Islet precursor cell (in vitro differentiated cells): Measurements from ENCODE around the gene PRIM2.
A peak's percentile ranks its signal among the peaks of the same experiment; 100 is the strongest.
"Not testable (repeated sequence)": the region's sequence is repeated elsewhere in the genome, so short reads cannot be mapped to it uniquely, and the experiment has no call there.

Experiments used
- DNase-seq: peaks from one replicate; pipeline ENCODE4 v3.0.0-alpha.2; 2018

PRIM2 gene

DNA sequence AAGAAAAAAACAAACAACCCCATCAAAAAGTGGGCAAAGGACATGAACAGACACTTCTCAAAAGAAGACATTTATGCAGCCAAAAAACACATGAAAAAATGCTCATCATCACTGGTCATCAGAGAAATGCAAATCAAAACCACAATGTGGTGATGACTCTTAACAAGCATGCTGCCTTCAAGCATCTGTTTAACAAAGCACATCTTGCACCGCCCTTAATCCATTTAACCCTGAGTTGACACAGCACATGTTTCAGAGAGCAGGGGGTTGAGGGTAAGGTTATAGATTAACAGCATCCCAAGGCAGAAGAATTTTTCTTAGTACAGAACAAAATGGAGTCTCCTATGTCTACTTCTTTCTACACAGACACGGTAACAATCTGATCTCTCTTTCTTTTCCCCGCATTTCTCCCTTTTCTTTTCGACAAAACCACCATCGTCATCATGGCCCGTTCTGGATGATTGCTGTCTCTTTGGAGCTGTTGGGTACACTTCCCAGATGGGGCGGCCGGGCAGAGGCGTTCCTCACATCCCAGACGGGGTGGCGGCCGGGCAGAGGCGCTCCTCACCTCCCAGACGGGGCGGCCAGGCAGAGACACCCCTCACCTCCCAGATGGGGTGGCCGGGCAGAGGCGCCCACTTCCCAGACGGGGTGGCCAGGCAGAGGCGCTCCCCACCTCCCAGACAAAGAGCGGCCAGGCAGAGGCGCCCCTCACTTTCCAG is 7.2 kb upstream of the PRIM2 start:
- DNase-seq = not testable (repeated sequence)

DNA sequence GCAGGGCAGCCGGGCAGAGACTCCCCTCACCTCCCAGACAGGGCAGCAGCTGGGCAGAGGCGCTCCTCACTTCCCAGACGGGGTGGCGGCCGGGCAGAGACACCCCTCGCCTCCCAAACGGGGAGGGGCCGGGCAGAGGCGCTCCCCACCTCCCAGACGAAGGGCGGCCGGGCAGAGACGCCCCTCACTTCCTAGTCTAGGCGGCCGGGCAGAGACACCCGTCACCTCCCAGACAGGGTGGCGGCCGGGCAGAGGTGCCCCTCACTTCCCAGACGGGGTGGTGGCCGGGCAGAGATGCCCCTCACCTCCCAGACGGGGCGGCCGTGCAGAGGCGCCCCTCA is 6.6 kb upstream of the PRIM2 start:
- no peak for DNase-seq

DNA sequence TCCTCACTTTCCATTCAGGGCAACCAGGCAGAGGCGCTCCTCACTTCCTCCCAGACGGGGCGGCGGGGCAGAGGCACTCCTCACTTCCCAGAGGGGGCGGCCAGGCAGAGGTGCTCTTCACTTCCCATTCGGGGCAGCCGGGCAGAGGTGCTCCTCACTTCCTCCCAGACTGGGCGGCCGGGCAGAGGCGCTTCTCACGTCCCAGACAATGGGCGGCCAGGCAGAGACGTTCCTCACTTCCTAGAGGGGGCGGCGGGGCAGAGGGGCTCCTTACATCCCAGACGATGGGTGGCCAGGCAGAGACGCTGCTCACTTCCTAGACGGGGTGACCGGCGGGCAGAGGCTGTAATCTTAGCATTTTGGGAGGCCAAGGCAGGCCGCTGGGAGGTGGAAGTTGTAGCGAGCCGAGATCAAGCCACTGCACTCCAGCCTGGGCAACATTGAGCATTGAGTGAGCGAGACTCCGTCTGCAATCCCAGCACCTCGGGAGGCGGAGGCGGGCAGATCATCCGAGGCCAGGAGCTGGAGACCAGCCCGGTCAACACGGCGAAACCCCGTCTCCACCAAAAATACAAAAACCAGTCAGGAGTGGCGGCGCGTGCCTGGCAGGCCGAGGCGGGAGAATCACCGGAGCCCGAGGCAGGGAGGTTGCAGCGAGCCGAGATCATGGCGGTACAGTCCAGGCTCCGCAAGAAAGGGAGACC is 6.0 kb upstream of the PRIM2 start:
- not testable (repeated sequence) for DNase-seq

DNA sequence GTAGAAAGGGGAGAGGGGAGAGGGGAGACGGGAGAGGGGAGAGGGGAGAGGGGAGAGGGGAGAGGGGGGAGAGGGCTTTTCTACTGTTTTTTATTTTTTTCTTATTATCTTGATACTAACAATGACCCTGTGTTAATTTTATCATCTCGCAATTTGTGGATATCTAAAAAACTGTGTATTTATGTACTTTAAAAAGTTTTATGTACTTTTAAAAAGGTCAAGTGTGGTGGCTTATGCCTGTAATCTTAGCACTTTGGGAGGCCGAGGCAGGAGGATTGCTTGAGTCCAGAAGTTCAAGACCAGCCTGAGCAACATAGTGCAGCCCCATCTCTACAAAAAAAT is 5.5 kb upstream of the PRIM2 start:
- no peak for DNase-seq

DNA sequence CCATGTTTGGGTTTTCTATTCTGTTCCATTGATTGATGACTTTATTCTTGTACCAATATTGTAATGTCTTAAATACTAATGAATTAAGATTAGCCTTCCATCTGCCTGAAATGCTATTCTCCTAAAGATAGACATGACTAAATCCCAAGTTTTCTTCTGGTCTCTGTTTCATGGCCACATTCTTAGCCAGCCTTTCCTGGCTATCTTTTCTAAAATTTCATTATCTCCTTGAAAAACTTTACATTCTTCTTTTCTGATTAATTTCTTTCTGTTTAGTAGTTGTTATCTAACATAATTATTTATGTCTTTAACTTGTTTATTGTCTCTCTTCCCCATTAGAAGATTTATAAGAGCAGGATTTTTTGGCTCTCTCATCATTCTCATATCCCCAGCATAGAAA is 4.4 kb upstream of the PRIM2 start:
- no peak for DNase-seq

DNA sequence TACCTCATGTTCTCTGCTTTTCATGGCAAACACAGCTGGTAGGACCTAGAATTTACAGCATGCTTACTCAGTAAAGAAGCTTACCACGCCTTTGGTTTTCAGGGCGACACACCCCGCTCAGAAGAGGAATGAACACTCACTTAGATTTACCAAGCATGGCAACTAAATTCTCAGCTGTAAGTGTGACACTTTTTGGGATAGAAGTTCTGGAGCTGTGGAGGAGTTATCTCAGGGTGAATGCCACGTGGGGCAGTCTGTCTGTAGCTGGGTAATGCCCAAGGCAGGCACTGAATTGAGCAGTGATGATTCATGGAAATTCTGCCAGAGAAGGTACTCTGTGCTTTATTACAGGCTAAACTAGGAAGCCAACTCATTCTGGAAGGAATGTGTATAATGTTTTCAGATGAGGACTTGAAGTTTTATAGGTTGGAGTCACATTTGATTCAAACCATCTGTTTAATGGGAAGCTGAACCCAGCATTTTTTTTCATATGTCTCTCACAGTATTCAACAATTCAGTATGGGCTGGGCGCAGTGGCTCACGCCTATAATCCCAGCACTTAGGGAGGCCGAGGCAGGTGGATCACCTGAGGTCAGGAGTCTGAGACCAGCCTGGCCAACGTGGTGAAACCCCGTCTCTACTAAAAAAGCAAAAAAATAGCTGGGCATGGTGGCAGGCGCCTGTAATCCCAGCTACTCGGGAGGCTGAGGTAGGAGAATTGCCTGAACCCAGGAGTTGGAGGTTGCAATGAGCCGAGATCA is 3.5 kb upstream of the PRIM2 start:
- peak; percentile 59 for DNase-seq

DNA sequence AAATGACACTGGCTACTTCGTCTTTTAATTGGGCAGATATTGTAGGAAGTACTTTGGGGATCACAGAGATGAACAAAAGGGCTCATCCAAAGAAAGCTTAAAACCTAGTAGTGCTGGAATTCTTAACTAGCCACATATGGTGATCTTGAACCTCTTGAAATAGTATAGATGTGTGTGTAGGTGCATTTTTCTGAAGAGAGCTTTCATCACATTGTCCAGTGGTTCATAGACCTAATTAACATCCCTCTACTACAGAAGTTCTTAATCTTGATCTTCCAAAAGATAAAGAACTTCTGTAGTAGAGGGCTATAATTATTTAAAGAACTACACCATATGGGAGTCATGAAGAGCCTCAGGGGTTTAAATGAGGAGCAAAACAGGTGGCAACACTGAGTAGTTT is 2.3 kb upstream of the PRIM2 start:
- no peak for DNase-seq

DNA sequence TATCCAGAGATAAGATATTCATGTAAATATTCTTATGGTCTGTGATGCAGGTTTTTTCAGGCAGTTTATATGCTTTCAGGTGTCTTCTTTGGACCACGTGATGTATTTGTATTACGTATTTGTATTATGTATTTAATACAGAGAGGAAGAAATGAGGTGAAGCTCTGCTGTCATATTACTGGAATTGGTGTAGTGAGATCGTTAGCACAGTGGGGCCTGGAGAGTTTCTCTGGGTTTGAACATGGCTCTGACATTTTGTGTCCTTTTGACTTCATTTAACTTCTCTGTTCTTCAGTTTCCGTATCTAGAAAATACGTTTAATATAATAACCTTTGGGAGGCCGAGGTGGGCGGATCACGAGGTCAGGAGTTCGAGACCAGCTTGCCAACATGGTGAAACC is 1.6 kb upstream of the PRIM2 start:
- DNase-seq = no peak

DNA sequence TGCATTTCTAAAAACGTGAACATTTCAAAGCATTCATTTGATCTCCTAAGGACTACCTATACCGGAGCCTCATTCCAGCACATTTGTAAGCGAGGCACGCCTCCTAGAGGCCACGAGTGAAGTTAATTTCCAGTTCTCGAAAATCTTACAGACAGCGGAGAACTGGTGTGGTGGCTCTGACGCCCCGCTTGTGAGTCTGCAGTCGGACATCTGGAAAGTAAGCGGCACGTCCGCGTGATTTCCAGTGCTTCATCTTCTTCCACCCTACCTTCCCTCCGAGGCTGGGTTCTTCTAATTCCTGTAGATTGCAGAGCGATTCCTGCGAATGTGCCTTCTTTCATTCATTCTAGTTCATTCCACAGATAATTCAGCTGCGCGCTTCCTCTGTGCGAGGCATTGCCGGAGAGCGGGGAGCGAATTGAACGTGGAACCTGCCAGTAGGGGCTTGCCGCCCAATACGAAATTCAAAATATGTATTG is 810 bp upstream of the PRIM2 start:
- DNase-seq = peak; percentile 94

DNA sequence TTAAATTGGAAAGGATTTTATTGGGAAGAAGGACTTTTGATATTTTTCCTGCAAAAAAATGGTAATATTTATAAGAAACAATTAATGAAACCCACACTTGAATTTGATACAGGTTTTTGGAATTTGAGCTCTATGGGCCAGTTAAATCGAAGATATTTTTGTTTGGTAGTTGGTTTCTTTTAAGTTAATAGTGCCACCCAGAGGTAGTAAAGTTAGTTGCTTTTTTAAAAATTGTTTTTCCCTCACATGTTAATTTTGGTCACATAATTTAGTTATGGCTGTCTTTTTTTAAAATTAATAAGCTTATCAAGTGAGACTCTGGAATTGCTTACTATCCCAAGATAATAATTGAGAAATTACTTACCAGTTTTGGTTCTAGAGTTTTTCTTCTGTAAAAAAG is 7.1 kb downstream of the PRIM2 start:
- no peak for DNase-seq

DNA sequence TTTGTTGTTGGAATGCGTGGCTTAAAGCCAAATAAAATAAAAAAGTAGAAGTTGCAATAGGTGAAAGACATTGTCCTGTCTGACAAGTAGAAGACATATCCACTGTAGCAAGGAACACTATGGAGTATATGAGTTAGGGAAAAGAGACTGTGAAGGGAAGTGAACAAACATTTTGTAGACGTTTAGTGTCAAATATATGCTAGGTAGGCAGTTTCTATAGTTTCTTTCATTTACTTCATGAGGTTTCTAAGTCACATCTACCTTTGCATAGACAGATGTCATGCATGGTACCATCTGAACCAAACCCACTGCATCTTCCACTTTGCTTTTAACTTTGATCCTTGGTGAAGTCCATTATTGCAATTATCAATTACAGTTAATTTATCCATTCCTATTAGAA is 9.9 kb downstream of the PRIM2 start:
- no peak for DNase-seq

DNA sequence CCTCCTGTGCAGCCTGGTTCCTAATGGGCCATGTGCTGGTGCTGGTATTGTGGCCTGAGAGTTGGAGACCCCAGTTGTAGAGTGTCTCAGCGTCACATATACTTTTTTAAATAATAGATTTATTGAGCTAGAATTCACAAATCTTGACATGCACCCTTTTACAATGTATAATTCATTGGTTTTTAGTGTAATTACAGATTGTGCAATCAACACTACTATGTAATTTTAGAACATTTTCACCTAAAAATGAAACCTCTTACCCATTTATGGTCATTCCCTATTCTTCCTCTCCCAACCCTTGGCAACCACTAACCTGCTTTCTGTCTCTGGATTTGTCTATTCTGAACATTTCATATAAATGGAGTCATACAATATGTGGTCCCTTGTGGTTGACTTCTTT is 10.6 kb downstream of the PRIM2 start:
- no peak for DNase-seq

DNA sequence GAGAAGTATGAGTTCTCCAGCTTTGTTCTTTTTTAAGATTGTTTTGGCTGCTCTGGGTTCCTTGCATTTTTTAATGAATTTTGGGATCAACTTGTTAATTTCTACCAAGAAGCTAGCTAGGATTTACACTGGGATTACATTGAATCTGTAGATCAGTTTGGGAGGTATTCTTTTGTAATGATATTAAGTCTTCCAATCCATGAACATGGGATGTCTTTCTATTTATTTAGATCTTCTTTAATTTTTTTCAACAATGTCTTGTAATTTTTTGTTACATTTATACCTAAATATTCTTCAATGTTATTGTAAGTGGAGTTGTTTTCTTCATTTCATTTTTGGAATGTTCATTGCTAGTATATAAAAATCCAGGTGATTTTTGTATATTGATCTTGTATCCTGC is 12.5 kb downstream of the PRIM2 start:
- no peak for DNase-seq

DNA sequence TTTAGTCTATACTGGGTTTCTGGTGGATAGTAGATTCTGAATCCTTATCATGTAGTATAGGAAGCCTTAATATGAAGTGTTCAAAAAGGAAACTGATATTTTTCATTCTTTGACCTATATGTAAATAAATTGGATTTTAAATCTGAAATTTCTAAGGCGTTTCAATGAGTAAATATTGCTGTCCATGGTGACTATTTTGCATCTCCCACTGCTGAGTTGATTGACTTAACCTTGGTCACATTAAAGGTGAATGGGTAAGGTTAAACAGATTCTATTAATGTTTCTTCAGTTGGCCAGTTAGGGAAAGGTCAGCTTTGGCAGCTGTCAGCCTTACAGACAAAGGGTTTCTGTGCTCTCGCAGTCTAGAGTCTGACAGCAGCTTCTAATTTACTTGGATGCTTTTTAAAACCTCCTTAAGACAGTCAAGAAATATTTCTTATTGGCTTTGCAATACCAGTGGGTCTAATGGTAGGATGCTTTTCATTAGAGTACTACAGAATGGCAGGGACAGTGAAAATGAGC is 24.8 kb downstream of the PRIM2 start:
- no peak for DNase-seq

DNA sequence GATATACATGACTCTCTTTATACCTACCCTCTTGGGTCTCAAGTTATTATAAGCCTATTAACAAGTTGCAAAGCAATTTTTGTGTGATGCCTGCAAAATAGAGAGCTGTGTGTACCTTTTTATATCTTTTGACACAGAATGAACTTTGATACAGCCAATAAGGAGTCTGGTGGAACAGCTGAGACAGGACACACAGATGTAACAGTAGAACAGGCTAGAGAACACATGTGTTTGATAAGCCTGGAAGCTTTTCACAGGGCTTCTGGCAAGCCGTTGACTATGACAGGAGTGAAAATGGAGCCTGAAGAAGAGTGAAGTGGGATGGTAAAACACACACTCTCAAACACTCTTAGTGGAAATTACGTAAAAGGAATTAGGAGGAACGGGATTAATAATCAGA is 25.9 kb downstream of the PRIM2 start:
- DNase-seq = not testable (repeated sequence)

DNA sequence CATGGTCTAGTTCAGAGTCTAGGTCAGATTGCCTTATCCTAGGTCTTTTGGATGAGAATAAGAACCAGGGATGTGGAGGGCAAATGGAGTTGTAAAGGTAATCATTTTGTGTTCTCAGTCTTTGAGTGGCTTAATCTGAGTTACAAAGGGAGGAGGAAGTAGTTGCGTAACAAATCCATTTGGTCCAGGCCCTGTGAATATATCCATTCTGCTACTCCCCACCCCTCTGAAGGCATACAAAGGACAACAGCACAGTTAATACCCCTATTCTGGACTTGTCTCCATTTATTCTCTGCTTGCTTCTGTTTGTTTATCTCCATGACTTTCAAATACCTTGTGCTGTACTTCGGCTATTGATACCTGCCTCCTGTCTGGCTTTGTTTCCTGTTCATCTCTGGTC is 29.3 kb downstream of the PRIM2 start:
- not testable (repeated sequence) for DNase-seq

DNA sequence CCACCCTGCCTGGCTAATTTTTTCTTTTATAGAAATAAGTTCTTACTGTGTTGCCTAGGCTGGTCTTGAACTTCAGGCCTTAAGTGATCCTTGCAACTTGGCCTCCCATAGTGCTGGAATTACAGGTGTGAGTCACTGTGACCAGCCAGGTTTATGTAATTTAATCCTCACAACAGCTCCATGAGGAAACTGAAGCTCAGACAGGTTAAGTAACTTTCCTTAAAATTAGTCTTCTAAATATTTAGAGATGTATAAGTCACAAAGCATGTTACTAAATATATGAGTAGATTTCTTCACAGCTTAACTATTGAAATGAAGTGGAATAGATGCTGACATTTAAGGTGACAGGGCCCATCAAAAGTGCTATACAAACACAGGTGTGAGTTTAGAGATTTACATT is 30.2 kb downstream of the PRIM2 start:
- DNase-seq = not testable (repeated sequence)

DNA sequence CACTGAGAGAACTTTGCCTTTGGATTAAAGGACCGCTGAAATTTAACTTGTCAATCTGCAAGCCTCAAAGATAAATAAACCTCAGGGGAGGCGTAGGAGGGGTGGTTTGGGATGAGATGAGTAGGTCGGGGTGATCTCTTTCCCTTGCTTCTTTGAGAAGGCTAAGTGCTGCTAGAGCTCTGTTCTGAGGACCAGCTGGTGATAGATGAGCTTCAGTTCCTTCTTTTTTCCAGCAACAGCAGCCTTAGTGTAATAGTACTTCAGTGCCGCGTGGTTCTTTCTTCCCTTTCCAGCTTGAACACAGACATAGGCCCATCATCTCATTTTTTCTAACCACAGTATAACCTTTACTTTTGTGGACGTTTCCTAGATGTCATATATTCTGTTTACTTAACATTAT is 33.0 kb downstream of the PRIM2 start:
- DNase-seq = not testable (repeated sequence)

DNA sequence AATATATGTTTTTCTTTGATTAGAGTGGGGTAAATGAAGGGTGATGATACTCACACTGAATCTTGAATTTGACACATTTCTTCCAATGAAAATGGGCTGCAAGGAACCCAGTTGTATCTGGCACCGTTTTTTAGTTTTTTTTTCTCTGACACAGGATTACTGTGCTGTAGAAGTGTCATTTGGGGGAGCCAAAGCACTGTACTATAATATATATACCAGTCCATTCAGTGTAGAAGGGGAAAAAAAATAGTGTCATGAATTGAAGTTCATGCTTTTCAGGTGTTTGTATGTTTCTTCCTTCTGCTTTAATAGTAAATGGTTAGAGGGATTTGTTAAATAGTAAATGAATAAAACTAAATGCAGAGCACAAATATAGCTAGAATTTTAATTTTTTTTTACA is 35.2 kb downstream of the PRIM2 start:
- DNase-seq = not testable (repeated sequence)

DNA sequence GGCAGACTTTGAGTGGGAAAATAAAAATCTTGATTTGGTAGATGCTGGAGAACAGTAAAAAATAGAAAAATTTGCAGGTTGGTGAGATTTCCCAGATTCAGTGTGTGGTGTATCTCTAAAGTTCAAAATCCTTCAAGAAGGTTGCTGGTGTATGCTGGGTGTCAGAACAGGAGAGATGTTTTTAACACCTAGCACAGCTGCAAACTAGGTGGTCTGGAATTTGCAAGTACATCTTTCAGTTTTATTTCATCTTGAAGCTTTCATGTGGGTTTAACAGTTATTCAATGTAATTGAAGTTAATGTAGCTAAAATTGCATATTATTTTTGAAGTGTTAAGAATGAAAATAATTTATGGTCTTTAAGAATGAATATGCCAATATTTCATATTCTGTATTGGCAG is 40.9 kb downstream of the PRIM2 start:
- DNase-seq = not testable (repeated sequence)

DNA sequence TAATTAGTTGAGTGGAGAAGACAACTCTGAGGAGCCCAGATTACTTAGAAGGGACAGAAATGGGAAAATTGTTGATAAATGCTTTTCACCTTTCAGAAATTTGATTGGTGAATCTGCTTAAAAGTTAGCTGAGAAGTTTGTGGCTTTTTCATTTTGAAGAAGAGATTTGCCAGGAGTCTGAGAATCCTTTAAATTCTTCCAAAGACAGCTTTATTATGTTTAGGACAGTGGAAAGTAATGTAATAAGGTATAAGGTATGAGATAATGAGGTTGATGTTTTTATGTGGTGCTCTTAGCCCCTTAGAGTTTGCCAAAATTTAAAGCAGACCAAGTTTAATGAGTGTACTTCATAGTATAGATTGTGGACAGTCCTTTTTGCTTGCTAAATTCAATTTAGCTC is 42.3 kb downstream of the PRIM2 start:
- not testable (repeated sequence) for DNase-seq

DNA sequence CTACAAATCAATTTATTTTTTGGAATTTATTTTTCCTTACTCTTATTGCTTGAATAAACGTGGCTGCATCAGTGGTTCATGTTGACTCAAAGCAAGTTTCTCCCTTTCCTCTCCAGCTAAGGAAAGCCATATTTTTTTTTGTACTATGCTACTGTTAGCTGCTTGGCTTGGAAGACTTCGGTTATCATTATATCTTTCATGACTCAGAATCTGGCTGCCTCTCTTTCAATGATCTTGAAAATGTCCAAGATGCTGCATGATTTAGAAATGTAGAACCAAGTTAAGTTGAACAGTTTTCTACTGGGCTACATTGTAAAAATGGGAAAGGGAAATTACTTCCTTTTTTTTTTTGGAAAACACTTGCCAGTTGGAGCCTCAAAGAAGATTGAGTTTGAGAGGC is 44.9 kb downstream of the PRIM2 start:
- DNase-seq = not testable (repeated sequence)

DNA sequence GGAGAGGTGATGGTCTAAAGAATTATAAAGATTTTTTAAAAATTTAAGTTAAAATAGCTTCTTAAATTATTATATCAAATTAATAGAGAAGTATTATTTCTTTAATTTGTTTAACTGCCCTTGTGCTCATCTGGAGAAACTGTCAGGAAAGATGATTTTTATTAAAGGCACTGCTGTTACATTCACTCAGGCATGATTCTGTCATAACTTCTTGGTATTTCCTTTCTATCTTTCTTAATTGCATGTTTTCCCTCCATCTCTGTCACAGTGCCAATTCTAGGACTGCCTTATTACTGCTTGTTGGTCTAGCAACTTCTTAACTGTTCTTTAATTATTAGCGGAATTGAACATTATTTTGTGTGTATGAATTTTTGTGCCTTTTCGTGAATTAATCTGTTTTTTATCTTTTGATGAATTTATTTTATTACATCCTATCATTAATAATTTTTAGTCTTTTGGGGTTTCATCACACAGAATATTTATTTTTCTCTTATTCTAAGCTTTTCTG is 47.7 kb downstream of the PRIM2 start:
- DNase-seq = not testable (repeated sequence)
